Measurements from ENCODE around the gene RAD51B.

The RAD51B gene

GRCh38 chr14:67887478-67887877, 67.9 kb downstream of the RAD51B start:
- no peak for DNase-seq (ENCODE audit: extremely low spot score, insufficient read length, low read depth)
- no peak for FAIRE-seq

- DNase-seq (ENCODE audit: extremely low spot score, insufficient read length, low read depth) (no peak), FAIRE-seq (no peak)
These were observed 69.9 kb downstream of the RAD51B start for GRCh38 chr14:67889455-67889854.

GRCh38 chr14:67892466-67893100, 73.0 kb downstream of the RAD51B start:
- FAIRE-seq (no peak), DNase-seq (ENCODE audit: extremely low spot score, insufficient read length, low read depth) (no peak)

GRCh38 chr14:67900231-67900630, 80.7 kb downstream of the RAD51B start:
- DNase-seq (ENCODE audit: extremely low spot score, insufficient read length, low read depth), result no peak
- FAIRE-seq, result no peak

- peak; percentile 44 for FAIRE-seq
- DNase-seq (ENCODE audit: extremely low spot score, insufficient read length, low read depth), result no peak
These were observed 88.6 kb downstream of the RAD51B start for GRCh38 chr14:67908052-67908754.

- FAIRE-seq, result no peak
These were observed 92.0 kb downstream of the RAD51B start for GRCh38 chr14:67911562-67911961.

GRCh38 chr14:67916430-67916829, 96.9 kb downstream of the RAD51B start:
- FAIRE-seq (no peak), DNase-seq (ENCODE audit: extremely low spot score, insufficient read length, low read depth) (no peak)

More at GRCh38 chr14:67911562-67911961, 92.0 kb downstream of the RAD51B start:
- no peak for DNase-seq (ENCODE audit: extremely low spot score, insufficient read length, low read depth)

GRCh38 chr14:67917006-67917405, 97.4 kb downstream of the RAD51B start:
- DNase-seq (ENCODE audit: extremely low spot score, insufficient read length, low read depth) (no peak), FAIRE-seq (no peak)

- FAIRE-seq, result no peak
- no peak for DNase-seq (ENCODE audit: extremely low spot score, insufficient read length, low read depth)
These were observed 99.3 kb downstream of the RAD51B start for GRCh38 chr14:67918838-67919237.

- FAIRE-seq, result no peak
These were observed 99.9 kb downstream of the RAD51B start for GRCh38 chr14:67919259-67920032.

GRCh38 chr14:67926821-67927220, 107.2 kb downstream of the RAD51B start:
- no peak for FAIRE-seq

More at GRCh38 chr14:67919259-67920032, 99.9 kb downstream of the RAD51B start:
- no peak for DNase-seq (ENCODE audit: extremely low spot score, insufficient read length, low read depth)

GRCh38 chr14:67927244-67927643, 107.7 kb downstream of the RAD51B start:
- DNase-seq (ENCODE audit: extremely low spot score, insufficient read length, low read depth) (no peak), FAIRE-seq (no peak)

More at GRCh38 chr14:67926821-67927220, 107.2 kb downstream of the RAD51B start:
- DNase-seq (ENCODE audit: extremely low spot score, insufficient read length, low read depth), result no peak

GRCh38 chr14:67928375-67928774, 108.8 kb downstream of the RAD51B start:
- DNase-seq (ENCODE audit: extremely low spot score, insufficient read length, low read depth) (no peak), FAIRE-seq (no peak)

- no peak for DNase-seq (ENCODE audit: extremely low spot score, insufficient read length, low read depth)
- FAIRE-seq, result no peak
These were observed 113.2 kb downstream of the RAD51B start for GRCh38 chr14:67932708-67933246.

- no peak for DNase-seq (ENCODE audit: extremely low spot score, insufficient read length, low read depth)
These were observed 113.7 kb downstream of the RAD51B start for GRCh38 chr14:67933266-67933665.

GRCh38 chr14:67934087-67934486, 114.5 kb downstream of the RAD51B start:
- DNase-seq (ENCODE audit: extremely low spot score, insufficient read length, low read depth) (peak; percentile 23), FAIRE-seq (peak; percentile 88)

More at GRCh38 chr14:67933266-67933665, 113.7 kb downstream of the RAD51B start:
- FAIRE-seq, result no peak

- no peak for DNase-seq (ENCODE audit: extremely low spot score, insufficient read length, low read depth)
- FAIRE-seq, result no peak
These were observed 115.3 kb downstream of the RAD51B start for GRCh38 chr14:67934862-67935261.

GRCh38 chr14:67935371-67935770, 115.8 kb downstream of the RAD51B start:
- FAIRE-seq (no peak), DNase-seq (ENCODE audit: extremely low spot score, insufficient read length, low read depth) (no peak)

- FAIRE-seq, result no peak
These were observed 118.5 kb downstream of the RAD51B start for GRCh38 chr14:67938071-67938470.

More at GRCh38 chr14:67938071-67938470, 118.5 kb downstream of the RAD51B start:
- DNase-seq (ENCODE audit: extremely low spot score, insufficient read length, low read depth), result no peak

Data from GM18507 (cell line).